H1 (cell line): Measurements from ENCODE around the gene ZFYVE27. TPM values are rescaled to one million over a fixed set of nuclear protein-coding genes. Genes with fewer than 3 reads are reported as not detected.

Experiments
- CTCF ChIA-PET: fragments of 300-600 bp; sonication (Branson Sonifier 250); formaldehyde crosslinking; loops from one replicate; lab custom pipeline; 2021; ENCODE audit not compliant: partially characterized antibody; lab: Charles Lee
- POLR2A ChIA-PET: fragments of 300-600 bp; sonication (Branson Sonifier 250); formaldehyde crosslinking; loops from one replicate; lab custom pipeline; 2021; ENCODE audit warnings: inconsistent platforms; ENCODE audit not compliant: partially characterized antibody; lab: Charles Lee
- DNase-seq, 2 experiments: peaks; one replicate each; pipeline versions ENCODE4 v3.0.0 to v3.0.0-alpha.2; 2010 to 2022; ENCODE audit warnings: low spot score in 2 of 2, low read depth in 1 of 2, mixed read lengths in 1 of 2
- FAIRE-seq: peaks from 2 replicates; lab custom pipeline; 2011; peaks lifted over from hg19 to GRCh38; lab: Jason Lieb, UNC
- H2AFZ ChIP-seq: 2 replicates; pipeline ENCODE4 v1.8.1; 2012; ENCODE audit warnings: low read length, inconsistent platforms
- H2AK5ac ChIP-seq: 2 replicates; pipeline ENCODE4 v1.6.1; 2013; ENCODE audit warnings: low read depth, low read length
- H2BK120ac ChIP-seq: replicated peaks from 2 replicates; pipeline ENCODE3; 2013; ENCODE audit warnings: low read depth, low read length, inconsistent platforms
- H2BK12ac ChIP-seq: 2 replicates; pipeline ENCODE4 v1.6.1; 2013; ENCODE audit warnings: low read depth, low read length
- H2BK15ac ChIP-seq: 2 replicates; pipeline ENCODE4 v1.6.1; 2013; ENCODE audit warnings: low read length
- H2BK20ac ChIP-seq: 2 replicates; pipeline ENCODE4 v1.6.1; 2013; ENCODE audit warnings: low read length
- H2BK5ac ChIP-seq: 2 replicates; pipeline ENCODE4 v1.6.1; 2013; ENCODE audit warnings: low read depth, low read length
- H3K14ac ChIP-seq: 2 replicates; pipeline ENCODE4 v1.6.1; 2013; ENCODE audit warnings: inconsistent platforms; ENCODE audit not compliant: insufficient read length
- H3K18ac ChIP-seq: 2 replicates; pipeline ENCODE4 v1.6.1; 2013; ENCODE audit warnings: low read length; ENCODE audit errors: extremely low read depth
- H3K23ac ChIP-seq: 2 replicates; pipeline ENCODE4 v1.6.1; 2013; ENCODE audit warnings: inconsistent platforms; ENCODE audit not compliant: insufficient read length
- H3K23me2 ChIP-seq: 2 replicates; pipeline ENCODE4 v1.6.1; 2013; ENCODE audit warnings: low read depth, low read length
- H3K27ac ChIP-seq: 2 replicates; pipeline ENCODE4 v1.6.1; 2011; ENCODE audit warnings: low read depth, low read length, inconsistent platforms
- H3K27me3 ChIP-seq, 4 experiments: replicated peaks in 1 of 4; 1 replicate in 1 of 4; 2 replicates in 3 of 4; pipeline versions ENCODE4 v1.6.1 to v1.8.1; 2011 to 2013; ENCODE audit warnings: low read length in 3 of 4, mild to moderate bottlenecking in 3 of 4, inconsistent platforms in 2 of 4, mixed read lengths in 2 of 4, moderate library complexity in 1 of 4; ENCODE audit not compliant: control insufficient read depth in 3 of 4, insufficient read depth in 3 of 4; ENCODE audit errors: extremely low read depth in 1 of 4
- H3K36me3 ChIP-seq, 4 experiments: 2 replicates each; pipeline versions ENCODE4 v1.6.1 to v1.8.1; 2011 to 2013; ENCODE audit warnings: mild to moderate bottlenecking in 4 of 4, low read length in 3 of 4, moderate library complexity in 2 of 4, control low read depth in 1 of 4, inconsistent platforms in 1 of 4; ENCODE audit not compliant: insufficient read depth in 4 of 4, control insufficient read depth in 2 of 4
- H3K4ac ChIP-seq: replicated peaks from 2 replicates; pipeline ENCODE3; 2013; ENCODE audit warnings: low read length, low read depth, mixed read lengths, inconsistent platforms; ENCODE audit not compliant: insufficient read length
- H3K4me1 ChIP-seq, 4 experiments: replicated peaks in 1 of 4; 1 replicate in 1 of 4; 2 replicates in 3 of 4; pipeline versions ENCODE4 v1.6.1 to v1.8.1; 2011 to 2013; ENCODE audit warnings: low read length in 3 of 4, inconsistent platforms in 2 of 4, mixed read lengths in 1 of 4; ENCODE audit not compliant: insufficient read depth in 4 of 4, control insufficient read depth in 3 of 4
- H3K4me2 ChIP-seq, 2 experiments: 2 replicates each; pipeline versions ENCODE4 v1.6.1 to v1.8.1; 2011 to 2013; ENCODE audit warnings: low read depth in 2 of 2, low read length in 2 of 2, control low read depth in 1 of 2, inconsistent platforms in 1 of 2, mild to moderate bottlenecking in 1 of 2; ENCODE audit not compliant: insufficient read depth in 1 of 2
- H3K4me3 ChIP-seq, 4 experiments: fragments of 200-600, 300-600 bp in 1 of 4; sonication (generic), shearing (Covaris generic), sonication (Bioruptor Twin) in 1 of 4; 2 replicates each; pipeline versions ENCODE4 v1.5.1 to v1.8.1; 2011 to 2016; ENCODE audit warnings: low read length in 4 of 4, low read depth in 3 of 4, control low read depth in 2 of 4, inconsistent platforms in 2 of 4, mild to moderate bottlenecking in 2 of 4, mixed read lengths in 1 of 4, moderate library complexity in 1 of 4; ENCODE audit not compliant: insufficient read depth in 2 of 4; ENCODE audit errors: extremely low read depth in 1 of 4
- H3K56ac ChIP-seq: replicated peaks from 2 replicates; pipeline ENCODE3; 2013; ENCODE audit warnings: low read depth, mild to moderate bottlenecking, mixed read lengths, low read length, inconsistent platforms; ENCODE audit not compliant: insufficient read length
- H3K79me1 ChIP-seq: 2 replicates; pipeline ENCODE4 v1.6.1; 2013; ENCODE audit warnings: low read depth, low read length, control low read depth
- H3K79me2 ChIP-seq, 2 experiments: 2 replicates each; pipeline versions ENCODE4 v1.6.1 to v1.8.1; 2012 to 2013; ENCODE audit warnings: low read length in 2 of 2, mild to moderate bottlenecking in 2 of 2, inconsistent platforms in 1 of 2; ENCODE audit not compliant: insufficient read depth in 2 of 2, control insufficient read depth in 1 of 2
- H3K9ac ChIP-seq, 4 experiments: replicated peaks in 1 of 4; 1 replicate in 1 of 4; 2 replicates in 3 of 4; pipeline versions ENCODE4 v1.6.1 to v1.8.1; 2011 to 2013; ENCODE audit warnings: low read depth in 3 of 4, low read length in 3 of 4, control low read depth in 2 of 4, mild to moderate bottlenecking in 2 of 4, moderate library complexity in 2 of 4, inconsistent platforms in 1 of 4; ENCODE audit errors: extremely low read depth in 1 of 4
- H3K9me3 ChIP-seq, 2 experiments: 2 replicates each; pipeline versions ENCODE4 v1.6.1 to v1.8.1; 2012 to 2013; ENCODE audit warnings: mild to moderate bottlenecking in 2 of 2, moderate library complexity in 2 of 2, control low read depth in 1 of 2, inconsistent platforms in 1 of 2, low read depth in 1 of 2, low read length in 1 of 2, mixed read lengths in 1 of 2; ENCODE audit not compliant: insufficient read depth in 2 of 2
- H4K20me1 ChIP-seq, 2 experiments: replicated peaks in 1 of 2; 2 replicates each; pipeline versions ENCODE3 to v1.8.1; 2011 to 2013; ENCODE audit warnings: inconsistent platforms in 2 of 2, low read length in 2 of 2, mild to moderate bottlenecking in 1 of 2; ENCODE audit not compliant: insufficient read depth in 2 of 2, control insufficient read depth in 1 of 2
- H4K5ac ChIP-seq: 2 replicates; pipeline ENCODE4 v1.6.1; 2013; ENCODE audit warnings: low read length, low read depth, mixed read lengths, inconsistent platforms; ENCODE audit not compliant: insufficient read length
- H4K8ac ChIP-seq: 2 replicates; pipeline ENCODE4 v1.8.0; 2013; ENCODE audit warnings: mild to moderate bottlenecking, moderate library complexity, low read length, inconsistent platforms; ENCODE audit not compliant: insufficient read depth; ENCODE audit errors: extremely low read depth
- H4K91ac ChIP-seq: replicated peaks from 2 replicates; pipeline ENCODE3; 2013; ENCODE audit warnings: low read length, mixed read lengths, inconsistent platforms; ENCODE audit not compliant: insufficient read length
- CBX8 ChIP-seq: fragments of 300-800, 300-1000 bp; sonication (generic); IDR thresholded peaks from 2 replicates; pipeline ENCODE4 v1.7.1; 2016; ENCODE audit warnings: low read depth, low read length, borderline replicate concordance
- CHD1 ChIP-seq: IDR thresholded peaks from 2 replicates; pipeline ENCODE4 v1.6.1; 2012; ENCODE audit warnings: low read depth, low read length, improper control_type of control experiment
- EP300 ChIP-seq, 2 experiments: IDR thresholded peaks; 1 replicate in 1 of 2; 2 replicates in 1 of 2; pipeline ENCODE4 v1.6.1; 2011 to 2012; ENCODE audit warnings: low read depth in 2 of 2, low read length in 2 of 2, mild to moderate bottlenecking in 2 of 2, borderline replicate concordance in 1 of 2, inconsistent platforms in 1 of 2, moderate library complexity in 1 of 2
- KDM5A ChIP-seq: fragments of 200-600 bp; IDR thresholded peaks from 2 replicates; pipeline ENCODE4 v1.7.1; 2012; ENCODE audit warnings: mild to moderate bottlenecking, low read length, inconsistent platforms, mixed read lengths
- RXRA ChIP-seq: IDR thresholded peaks from 2 replicates; pipeline ENCODE4 v1.6.1; 2011; ENCODE audit warnings: low read depth, mild to moderate bottlenecking, low read length, moderate library complexity; ENCODE audit not compliant: insufficient read depth
- TBP ChIP-seq: IDR thresholded peaks from 2 replicates; pipeline ENCODE4 v1.6.1; 2011; ENCODE audit warnings: low read depth, low read length, improper control_type of control experiment
- WGBS, 2 experiments: shearing (Covaris generic) in 1 of 2; methylation state at CpG; one replicate each; pipeline versions ENCODE4 v1.1.6 to v1.1.7; 2013 to 2015; ENCODE audit warnings: low lambda C conversion rate in 2 of 2, mixed read lengths in 2 of 2, inconsistent platforms in 1 of 2, low coverage in 1 of 2, missing lambda C conversion rate in 1 of 2; ENCODE audit not compliant: insufficient replicate concordance in 2 of 2, insufficient coverage in 1 of 2, insufficient read length in 1 of 2; ENCODE audit errors: extremely low coverage in 1 of 2, missing lambda C conversion rate in 1 of 2; 5-methylcytosine and 5-hydroxymethylcytosine counted together
- polyA plus RNA-seq, 7 experiments: library from polyadenylated mRNA; depleted of rRNA in 3 of 7; stranded (reverse) in 5 of 7; unstranded in 2 of 7; fragments of >200 nt in 5 of 7; fragments of 200-250 nt in 2 of 7; gene quantifications; 1 replicate in 5 of 7; 2 replicates in 1 of 7; 4 replicates in 1 of 7; pipeline versions ENCODE4 v1.2.1 to v1.2.3, GENCODE V29; 2011 to 2013; ENCODE audit warnings: missing spikeins in 2 of 7, mixed read lengths in 2 of 7
- total RNA-seq: library from RNA; stranded (reverse); fragmentation: NEBNext Ultra II Directional; extraction: Animal tissue kit (Norgen Biotek cat#: 25700); gene quantifications from 2 replicates; pipeline ENCODE4 v1.2.1, GENCODE V29; 2021
- TF ChIP-seq, protein P1 (sequence below): IDR thresholded peaks from 2 replicates; pipeline ENCODE4 v1.6.1; 2012; ENCODE audit warnings: inconsistent platforms
- TF ChIP-seq, protein P2 (sequence below), 3 experiments: IDR thresholded peaks; 1 replicate in 2 of 3; 2 replicates in 1 of 3; pipeline versions ENCODE4 v1.5.1 to v1.6.1; 2011; ENCODE audit warnings: low read length in 3 of 3, mild to moderate bottlenecking in 3 of 3, inconsistent platforms in 2 of 3, low read depth in 1 of 3, moderate library complexity in 1 of 3; ENCODE audit not compliant: insufficient read depth in 1 of 3; ENCODE audit errors: control extremely low read depth in 1 of 3
- TF ChIP-seq, protein P3 (sequence below): IDR thresholded peaks from 2 replicates; pipeline ENCODE4 v1.6.1; 2011; ENCODE audit warnings: low read length, improper control_type of control experiment

The ZFYVE27 gene
- total and polyA plus RNA-seq, 2 of the 8 experiments (the other 6 are each of a cell fraction or from before 2014, with no cell fraction given), result 16.6 to 19.8 TPM

DNA sequence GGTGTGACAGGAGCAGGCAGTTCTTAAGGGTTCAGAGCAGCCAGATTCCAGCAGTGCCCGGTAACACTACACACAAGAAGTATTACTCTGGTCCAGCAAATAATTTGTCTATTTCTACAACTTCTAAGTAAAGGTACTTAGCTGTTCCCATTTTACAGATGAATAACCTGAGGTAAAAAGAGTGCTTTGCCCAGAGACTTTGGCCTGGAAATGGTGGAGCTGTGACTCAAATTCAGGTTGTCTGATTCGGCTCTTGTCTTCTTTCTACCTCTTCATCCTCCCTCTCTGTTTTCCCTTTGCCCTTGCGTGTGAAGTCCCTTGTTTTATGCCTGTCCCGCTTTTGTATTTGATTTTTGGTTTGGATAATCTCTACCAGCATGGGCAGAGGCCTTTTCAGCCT is 17.8 kb downstream of the ZFYVE27 start:
- no peak overlapping the region for H4K91ac ChIP-seq
- no peak overlapping the region for H2BK12ac ChIP-seq
- no peak for DNase-seq
- 0 out of 7 replicates have a peak, but pooled peaks cover 0 to 2% (median 0%) of the 10 kb centered on the region in 4 experiments for H3K4me1 ChIP-seq
- H3K23ac ChIP-seq, result no peak overlapping the region
- no peak overlapping the region for H3K4ac ChIP-seq
- H3K4me3 ChIP-seq, result no peak overlapping the region
- no peak overlapping the region for H2BK120ac ChIP-seq
- POLR2A ChIA-PET, result interaction anchor here (0.6 to 2.3 kb wide), 3 partner anchors 9 to 83 kb away, joined by 3 to 6 read pairs (median 6); no protein-coding TSS in a partner anchor
- H2BK15ac ChIP-seq, result no peak overlapping the region
- no peak overlapping the region for H3K18ac ChIP-seq
- H2BK20ac ChIP-seq, result no peak overlapping the region
- no peak overlapping the region for H2BK5ac ChIP-seq
- H4K5ac ChIP-seq, result no peak overlapping the region
- no peak overlapping the region for H3K27ac ChIP-seq
- peaks cover 1 to 8% of the 10 kb centered on the region in 2 experiments for H4K20me1 ChIP-seq
- no peak overlapping the region for H3K9ac ChIP-seq
- no peaks in the 10 kb centered on the region for H3K79me2 ChIP-seq
- peaks cover 14 to 55% (median 49%) of the 10 kb centered on the region in 4 experiments for H3K36me3 ChIP-seq
- H3K14ac ChIP-seq, result no peak overlapping the region
- H2AK5ac ChIP-seq, result no peak overlapping the region
- 79% methylated on average over 4 of the region's 4 CpGs; no CpG with 5 or more reads in 1 of the 2 experiments for WGBS, 2 experiments
- no peaks in the 10 kb centered on the region for H3K27me3 ChIP-seq
- FAIRE-seq, result no peak
- H3K4me2 ChIP-seq, result no peak overlapping the region
- H2AFZ ChIP-seq, result no peak overlapping the region
- H3K23me2 ChIP-seq, result no peaks in the 10 kb centered on the region
- H4K8ac ChIP-seq, result no peak overlapping the region
- no peak overlapping the region for H3K56ac ChIP-seq
- no peaks in the 10 kb centered on the region for H3K9me3 ChIP-seq
- CTCF ChIA-PET, result interaction anchor here (1.2 to 1.9 kb wide), 5 partner anchors 11 to 57 kb away, joined by 3 to 5 read pairs (median 4); no protein-coding TSS in a partner anchor
- H3K79me1 ChIP-seq, result no peaks in the 10 kb centered on the region; the same call in 1 of the 2 replicates
- TF ChIP-seq CHD1, result no peak
- TF ChIP-seq, protein P1, sequence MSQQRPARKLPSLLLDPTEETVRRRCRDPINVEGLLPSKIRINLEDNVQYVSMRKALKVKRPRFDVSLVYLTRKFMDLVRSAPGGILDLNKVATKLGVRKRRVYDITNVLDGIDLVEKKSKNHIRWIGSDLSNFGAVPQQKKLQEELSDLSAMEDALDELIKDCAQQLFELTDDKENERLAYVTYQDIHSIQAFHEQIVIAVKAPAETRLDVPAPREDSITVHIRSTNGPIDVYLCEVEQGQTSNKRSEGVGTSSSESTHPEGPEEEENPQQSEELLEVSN, result no peak
- TF ChIP-seq TBP, result no peak
- TF ChIP-seq RXRA, result no peak
- no peak for TF ChIP-seq CBX8
- TF ChIP-seq, protein P2, sequence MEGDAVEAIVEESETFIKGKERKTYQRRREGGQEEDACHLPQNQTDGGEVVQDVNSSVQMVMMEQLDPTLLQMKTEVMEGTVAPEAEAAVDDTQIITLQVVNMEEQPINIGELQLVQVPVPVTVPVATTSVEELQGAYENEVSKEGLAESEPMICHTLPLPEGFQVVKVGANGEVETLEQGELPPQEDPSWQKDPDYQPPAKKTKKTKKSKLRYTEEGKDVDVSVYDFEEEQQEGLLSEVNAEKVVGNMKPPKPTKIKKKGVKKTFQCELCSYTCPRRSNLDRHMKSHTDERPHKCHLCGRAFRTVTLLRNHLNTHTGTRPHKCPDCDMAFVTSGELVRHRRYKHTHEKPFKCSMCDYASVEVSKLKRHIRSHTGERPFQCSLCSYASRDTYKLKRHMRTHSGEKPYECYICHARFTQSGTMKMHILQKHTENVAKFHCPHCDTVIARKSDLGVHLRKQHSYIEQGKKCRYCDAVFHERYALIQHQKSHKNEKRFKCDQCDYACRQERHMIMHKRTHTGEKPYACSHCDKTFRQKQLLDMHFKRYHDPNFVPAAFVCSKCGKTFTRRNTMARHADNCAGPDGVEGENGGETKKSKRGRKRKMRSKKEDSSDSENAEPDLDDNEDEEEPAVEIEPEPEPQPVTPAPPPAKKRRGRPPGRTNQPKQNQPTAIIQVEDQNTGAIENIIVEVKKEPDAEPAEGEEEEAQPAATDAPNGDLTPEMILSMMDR (IDR thresholded peaks at IDR 0.05; ENCODE audit: control extremely low read depth in 1 of 3, insufficient read depth in 1 of 3, low read depth in 1 of 3, low read length in 3 of 3), result no peak
- TF ChIP-seq EP300 (IDR thresholded peaks at IDR 0.05; ENCODE audit: borderline replicate concordance in 1 of 2, low read depth in 2 of 2, low read length in 2 of 2), result no peak
- TF ChIP-seq, protein P3, sequence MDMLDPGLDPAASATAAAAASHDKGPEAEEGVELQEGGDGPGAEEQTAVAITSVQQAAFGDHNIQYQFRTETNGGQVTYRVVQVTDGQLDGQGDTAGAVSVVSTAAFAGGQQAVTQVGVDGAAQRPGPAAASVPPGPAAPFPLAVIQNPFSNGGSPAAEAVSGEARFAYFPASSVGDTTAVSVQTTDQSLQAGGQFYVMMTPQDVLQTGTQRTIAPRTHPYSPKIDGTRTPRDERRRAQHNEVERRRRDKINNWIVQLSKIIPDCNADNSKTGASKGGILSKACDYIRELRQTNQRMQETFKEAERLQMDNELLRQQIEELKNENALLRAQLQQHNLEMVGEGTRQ, result no peak
- no peak for TF ChIP-seq KDM5A
